HG02642 (cell line): ENCODE data around the gene SMYD3.
"Not testable (repeated sequence)": the region's sequence is repeated elsewhere in the genome, so short reads cannot be mapped to it uniquely, and the experiment has no call there.

Experiments used
- ATAC-seq: cut with Tn5 transposase; IDR thresholded peaks from one replicate; pipeline ENCODE4 v1.9.1; 2021; ENCODE audit warnings: mild to moderate bottlenecking; ENCODE audit not compliant: unreplicated experiment, poor library complexity

SMYD3 gene

DNA sequence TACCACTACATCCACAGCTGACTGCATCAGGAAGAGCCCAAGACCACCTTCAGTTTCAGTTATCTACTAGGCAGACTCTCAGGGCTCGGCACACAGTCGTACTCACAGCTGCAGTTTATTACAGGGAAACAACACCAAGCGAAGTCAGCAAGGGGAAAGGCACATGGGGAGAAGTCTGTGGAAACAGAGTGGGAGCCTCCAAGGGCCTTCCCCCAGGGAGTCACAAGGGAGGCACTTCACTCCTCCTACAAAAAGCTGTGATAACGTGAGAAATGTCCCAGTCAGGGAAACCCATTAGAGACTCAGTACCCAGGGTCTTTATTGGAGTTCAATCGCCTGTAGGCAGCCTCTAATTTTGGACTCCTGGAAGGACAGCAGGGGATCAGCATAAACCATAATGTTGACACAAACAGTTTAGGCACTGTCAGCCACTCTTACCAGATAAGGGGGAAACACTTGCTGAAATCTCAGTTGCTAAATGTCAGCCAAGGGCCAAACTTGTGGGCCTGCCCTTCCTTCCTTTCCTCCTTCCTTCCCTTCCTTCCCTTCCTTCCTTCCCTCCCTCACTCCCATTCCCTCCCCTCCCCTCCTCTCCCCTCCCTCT lies 444.0 kb downstream of the SMYD3 start:
- no peak for ATAC-seq

DNA sequence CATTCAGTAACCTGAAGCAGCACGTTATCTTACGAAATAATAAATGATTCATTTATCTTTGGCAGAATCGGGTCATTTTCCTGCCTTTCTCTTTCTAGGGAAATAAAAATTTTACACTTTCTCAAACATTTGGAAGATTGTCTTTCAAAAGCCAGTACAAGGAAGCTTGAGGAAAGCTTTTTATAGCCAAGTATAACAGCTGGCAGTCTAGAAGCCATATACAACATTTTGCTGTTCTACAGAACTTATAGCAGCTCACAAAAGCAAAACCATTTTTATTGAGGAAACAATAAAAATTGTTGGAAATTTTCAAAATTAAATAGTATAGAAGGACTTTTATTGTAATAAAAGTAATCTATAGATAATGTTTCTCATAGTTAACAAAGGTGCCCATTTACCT lies 448.6 kb downstream of the SMYD3 start:
- ATAC-seq: no peak

DNA sequence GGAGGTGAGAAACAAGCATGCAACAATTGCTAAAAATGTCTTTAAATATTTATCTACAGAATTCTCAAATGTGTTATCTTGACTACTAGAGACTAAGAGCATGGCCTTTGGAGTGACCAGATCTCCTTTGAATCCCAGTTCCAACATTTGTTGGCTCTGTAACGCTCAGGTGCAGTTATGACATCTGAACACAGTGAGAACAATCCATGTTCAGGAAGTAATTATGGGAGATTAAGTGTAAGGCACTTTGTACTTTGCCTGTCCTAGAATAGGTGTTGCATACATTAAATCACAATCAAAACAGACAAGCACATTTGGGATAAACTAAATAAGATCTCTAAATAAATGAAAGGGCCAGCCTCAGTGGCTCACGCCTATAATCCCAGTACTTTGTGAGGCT lies 454.5 kb downstream of the SMYD3 start:
- ATAC-seq: no peak

DNA sequence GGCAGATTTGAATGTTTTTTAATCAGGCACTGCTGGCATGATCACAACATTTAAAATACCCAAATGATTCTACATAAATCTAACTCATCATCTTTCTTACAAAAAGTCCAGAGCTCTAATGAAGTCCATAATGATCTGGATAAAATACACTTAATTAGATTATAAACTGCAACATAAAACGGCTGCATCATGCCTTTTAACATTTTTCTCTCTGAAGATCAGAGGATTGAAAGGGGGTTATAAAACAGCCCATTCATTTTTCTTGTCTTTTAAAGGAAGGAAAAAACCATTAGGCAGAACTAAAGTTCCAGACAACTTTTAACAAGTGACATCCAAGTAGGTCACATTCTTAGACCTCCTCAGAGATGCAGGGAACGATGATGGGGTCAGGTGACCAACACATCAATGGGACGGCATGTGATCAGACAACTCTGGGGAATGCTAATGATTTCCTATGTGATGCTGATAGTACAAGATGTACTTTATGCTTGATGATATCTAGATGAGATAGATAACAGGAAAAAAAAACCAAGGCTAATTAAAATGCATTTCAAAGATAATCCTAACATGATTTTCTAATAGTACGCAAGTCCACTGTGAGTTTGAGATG lies 455.1 kb downstream of the SMYD3 start:
- no peak for ATAC-seq

DNA sequence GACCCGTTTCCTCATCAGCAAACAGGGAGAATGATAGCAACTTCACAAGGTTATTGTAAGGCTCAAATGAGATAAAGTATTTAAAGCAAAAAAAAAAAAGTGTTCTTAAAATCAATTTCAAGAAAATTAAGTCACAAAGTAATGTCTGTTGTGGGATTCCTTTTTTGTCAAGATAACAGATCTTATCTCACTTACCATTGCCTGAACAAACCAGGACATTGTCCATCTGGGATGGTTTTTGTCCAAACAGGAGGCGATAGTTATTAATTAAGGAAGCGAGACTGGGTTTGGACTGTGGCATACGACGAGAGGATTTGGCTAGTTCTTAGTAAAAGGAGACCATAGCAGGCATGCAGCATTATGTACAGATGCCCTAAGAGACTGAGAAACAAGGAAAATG lies 458.4 kb downstream of the SMYD3 start:
- no peak for ATAC-seq

DNA sequence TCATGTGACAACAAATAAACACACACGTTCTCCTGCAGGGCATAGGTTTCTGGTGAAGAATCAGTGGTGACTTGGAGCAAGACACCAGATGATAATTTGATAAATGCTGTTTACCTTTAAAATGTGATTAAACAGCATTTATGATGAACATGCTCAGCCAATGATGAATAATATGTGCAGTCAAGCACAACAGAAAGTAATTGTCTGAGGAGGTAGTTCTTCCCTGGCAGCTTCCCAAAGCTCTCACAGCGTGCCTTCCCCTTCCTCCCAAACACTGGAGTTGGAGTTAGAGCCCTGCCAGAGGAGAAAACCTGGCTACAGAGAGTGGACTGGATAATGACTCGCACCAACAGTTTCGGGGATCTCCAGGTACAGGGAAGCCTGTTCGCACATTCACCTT lies 463.5 kb downstream of the SMYD3 start:
- ATAC-seq: no peak

DNA sequence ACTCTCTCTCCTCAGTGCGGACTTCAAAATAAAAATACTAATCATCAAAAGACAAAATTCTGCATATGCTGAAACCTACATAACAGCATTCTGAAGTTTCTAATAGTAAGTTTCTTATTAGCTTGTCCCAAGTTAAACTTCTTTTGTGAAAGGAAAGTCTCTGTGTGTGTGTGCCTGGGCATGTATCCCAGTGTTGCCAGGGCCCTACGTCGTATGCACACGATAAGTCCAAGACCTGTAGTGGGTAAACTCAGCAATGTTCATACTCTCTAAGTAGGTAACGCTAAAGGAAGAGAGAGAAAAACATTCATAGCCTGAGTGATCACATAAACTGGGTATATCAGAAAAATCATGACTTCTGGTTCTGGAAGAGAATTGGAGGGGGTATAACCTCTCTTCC lies 465.7 kb downstream of the SMYD3 start:
- no peak for ATAC-seq

DNA sequence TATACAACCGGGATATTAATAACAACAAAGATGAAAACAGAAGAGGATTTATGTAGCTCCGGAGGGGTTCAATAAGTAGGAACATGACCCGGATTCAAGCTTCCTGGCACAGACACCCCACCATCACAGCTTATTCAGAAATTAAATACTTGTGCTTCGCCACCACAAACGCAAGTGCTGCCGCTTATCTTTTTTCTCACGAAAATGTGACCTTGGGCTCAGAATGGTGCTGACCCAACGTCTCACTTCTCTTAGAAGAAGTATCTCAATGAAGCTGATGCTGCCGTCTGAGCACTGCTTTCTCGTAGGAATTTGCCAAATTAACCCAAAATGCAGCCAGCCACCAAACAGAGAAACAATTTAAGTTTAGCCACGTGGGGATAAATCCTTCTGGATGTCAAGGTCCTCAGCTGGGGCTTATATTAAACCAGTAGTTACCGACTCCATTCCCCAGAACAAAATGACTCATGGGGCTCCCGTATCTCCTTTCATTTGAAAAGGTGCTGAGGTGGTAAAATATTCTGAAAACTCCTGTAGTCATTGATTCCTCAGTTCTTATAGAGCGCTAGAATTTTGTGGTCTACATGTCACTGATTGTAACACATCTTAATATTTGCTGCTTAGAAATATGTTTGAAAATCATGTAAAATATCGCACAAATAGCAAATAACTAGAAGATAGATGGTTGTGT lies 466.7 kb downstream of the SMYD3 start:
- ATAC-seq: no peak

DNA sequence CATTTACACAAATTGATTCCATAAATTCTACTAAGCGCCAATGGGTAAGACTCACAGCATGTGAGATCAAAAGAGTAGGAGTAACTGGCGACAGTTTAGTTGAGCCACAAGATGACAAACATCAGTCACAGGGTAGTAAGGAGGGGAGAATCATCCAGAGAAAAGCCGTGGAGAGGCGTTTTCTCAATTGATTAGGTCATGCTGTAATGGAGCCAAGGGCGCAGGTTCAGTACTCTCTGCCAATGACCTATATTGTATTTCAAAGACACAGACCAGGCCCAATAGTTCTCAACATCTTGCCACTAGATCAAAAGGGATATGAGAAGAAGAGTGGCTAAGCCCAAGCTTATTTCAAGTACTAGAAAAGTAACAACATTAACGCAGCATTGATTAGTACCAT lies 467.5 kb downstream of the SMYD3 start:
- no peak for ATAC-seq

DNA sequence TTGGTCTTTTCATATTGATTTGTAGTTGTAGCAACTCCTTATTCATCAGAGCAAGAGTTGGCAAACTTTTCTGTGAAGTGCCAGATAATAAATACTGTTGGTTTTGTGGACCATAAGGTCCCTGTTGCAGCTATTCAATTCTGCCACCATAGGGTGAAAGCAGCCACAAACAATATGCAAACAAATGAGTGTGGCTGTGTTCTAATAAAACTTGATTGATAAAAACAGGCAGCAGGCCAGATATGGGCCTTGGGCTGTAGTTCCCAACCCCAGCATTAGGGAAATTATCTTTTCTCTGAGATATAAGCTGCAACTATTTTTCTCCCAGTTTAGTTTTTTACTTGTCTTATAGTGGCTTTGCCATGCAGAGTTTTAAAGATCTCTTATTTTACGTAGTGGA lies 469.2 kb downstream of the SMYD3 start:
- ATAC-seq: no peak

DNA sequence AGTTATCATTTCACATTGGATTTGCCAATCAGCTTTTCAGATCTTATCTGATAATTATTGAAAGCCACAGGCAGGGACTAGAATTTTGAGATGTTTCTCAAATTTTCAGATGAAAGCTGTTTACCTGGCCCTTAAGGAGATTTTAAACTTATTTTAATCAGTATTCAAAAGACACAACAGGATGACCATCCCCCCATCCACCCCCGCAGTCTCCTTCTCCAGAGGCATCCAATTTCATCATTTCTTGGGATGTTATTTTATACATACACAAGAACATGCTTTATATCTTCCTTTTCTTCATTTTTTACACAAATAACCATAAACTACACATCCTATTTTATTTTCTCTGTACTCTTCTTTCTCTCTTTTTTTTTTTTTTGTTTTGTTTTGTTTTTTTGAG lies 470.9 kb downstream of the SMYD3 start:
- ATAC-seq: no peak

DNA sequence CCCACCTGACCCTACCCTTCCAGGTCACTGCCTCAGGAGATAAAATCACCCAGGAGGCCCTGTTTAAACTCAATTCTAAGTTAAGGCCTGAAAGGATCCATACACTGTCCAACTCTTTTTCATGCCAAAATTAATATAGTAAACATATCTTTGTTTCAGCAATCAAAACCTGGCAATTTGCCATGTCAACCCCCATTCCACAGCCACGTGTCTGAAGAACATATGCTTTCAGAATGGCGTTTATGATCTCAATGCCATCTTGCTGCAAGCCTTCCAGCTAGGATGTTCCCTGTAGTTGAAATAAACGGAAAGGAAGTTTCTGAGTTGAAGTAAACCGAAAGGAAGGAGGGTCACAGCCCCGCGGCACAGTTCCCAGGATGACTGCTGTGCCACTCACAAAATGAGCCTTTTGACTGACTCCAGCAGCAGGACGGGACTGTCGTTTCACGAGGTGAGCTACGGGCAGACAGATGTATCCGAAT lies 472.0 kb downstream of the SMYD3 start:
- ATAC-seq: no peak

DNA sequence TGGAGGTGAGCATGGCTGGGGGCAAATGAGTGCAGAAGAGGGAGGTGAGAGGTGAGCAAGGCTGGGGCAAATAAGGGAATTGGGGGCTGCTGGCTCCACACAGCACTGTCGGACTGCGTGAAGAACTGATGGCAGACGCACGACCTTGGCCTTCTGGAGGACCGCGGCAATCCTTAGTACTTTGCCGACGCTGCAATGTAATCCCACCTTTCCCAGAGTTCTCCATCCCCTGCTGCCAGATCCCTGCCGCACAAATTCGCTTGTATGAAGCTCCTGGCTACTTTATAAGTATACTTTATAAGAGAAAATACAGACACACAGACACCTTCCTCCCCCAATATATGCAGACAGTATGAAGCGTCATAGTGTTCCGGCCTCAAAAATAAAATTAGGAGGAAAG lies 472.4 kb downstream of the SMYD3 start:
- no peak for ATAC-seq

DNA sequence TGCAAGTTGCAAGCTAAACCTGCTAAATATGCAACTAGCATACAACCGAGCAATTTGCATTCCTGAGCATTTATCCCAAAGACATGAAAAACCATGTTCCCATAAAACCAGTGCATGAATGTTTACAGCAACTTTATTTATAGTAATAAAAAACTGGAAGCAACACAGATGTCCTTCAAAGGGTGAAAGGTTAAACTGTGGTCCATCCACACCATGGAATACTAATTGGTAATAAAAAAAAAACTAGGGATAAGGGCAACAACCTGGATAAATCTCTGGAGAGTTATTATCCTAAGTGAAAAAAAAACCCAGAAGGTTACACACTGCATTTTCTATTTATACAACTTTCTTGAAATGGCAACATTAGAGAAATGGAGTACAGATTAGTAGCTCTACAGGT lies 474.1 kb downstream of the SMYD3 start:
- ATAC-seq: no peak

DNA sequence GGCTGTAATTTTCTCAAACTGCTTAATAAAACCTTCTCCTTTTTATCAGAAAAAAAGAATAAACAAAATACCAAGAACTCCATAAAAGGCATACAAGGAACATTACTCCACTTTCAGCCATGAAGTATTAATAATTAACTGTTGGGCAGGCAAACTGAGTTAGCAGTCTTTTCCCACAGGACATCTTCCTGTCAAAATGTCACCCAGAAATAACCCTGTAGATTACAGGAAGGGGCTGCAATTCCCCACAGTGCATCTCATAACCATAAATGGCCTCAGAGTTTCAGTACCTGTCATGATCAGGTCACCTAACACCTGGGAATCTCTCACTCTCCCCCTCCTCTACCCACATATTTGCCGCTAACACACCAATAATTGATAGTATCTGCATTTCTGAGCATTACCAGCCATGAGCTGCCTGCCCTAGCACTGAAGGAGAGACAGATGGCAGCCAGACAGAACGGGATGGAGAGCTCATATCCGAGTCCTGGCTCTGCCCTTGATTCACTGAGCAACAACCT lies 475.0 kb downstream of the SMYD3 start:
- no peak for ATAC-seq

DNA sequence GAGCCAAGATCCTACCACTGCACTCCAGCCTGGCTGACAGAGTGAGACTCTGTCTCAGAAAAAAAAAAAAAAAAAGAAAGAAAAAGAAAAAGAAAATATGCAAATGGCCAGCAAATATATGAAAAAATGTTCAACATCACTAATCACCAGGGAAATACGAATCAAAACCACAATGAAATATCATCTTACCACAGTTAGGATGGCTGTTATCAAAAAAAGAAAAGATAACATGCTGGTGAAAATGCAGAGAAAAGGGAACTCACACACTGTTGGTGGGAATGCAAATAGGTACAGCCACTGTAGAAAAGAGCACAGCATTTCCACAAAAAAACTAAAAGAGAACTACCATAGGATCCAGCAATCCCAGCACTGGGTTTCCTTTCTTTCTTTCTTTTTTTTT lies 477.5 kb downstream of the SMYD3 start:
- ATAC-seq: no peak

DNA sequence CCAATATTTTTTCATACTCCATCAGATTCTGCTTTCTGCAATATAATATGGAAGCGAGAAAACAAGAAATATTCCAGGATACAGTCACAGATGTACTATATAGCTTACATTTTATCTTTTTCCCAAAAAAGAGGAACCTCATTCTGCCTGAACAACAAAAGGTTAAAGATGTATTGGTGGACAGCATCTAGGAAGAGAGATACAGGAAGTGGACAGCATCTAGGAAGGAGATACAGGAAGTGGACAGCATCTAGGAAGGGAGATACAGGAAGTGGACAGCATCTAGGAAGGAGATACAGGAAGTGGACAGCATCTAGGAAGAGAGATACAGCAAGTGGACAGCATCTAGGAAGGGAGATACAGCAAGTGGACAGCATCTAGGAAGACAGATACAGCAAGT lies 483.0 kb downstream of the SMYD3 start:
- not testable (repeated sequence) for ATAC-seq

DNA sequence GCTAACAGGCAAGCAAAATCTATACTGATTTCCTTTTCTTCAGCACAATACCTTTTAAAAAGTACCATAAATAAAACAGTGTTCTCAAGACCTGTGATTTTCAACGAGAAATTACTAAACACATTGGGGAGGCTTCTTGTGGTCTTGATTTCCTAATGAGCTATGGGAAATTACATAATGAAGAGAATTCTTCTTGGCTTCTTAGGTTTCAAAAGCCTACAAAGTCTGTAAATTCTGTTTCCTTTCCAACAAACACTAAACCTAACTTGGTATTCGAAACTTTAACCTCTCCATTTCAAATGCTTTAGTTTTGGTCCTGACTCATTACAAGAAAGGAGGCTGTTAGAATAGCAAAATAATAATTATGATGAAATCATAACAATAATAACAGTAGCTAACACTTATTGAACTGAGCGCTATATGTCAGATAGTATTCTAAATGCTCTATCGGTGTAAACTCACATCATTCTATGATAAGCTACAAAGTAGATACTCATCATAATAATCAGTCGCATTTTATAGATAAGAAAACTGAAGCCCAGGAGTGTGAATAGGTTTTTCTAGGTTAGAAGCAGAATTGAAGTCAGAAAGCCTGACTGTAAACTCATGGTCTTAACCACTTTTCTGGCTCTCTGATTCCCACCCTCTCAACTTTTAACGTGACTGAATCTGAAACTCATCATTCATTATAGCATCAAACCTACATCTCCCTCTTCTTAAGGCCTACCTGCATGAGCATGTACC lies 486.7 kb downstream of the SMYD3 start:
- no peak for ATAC-seq

DNA sequence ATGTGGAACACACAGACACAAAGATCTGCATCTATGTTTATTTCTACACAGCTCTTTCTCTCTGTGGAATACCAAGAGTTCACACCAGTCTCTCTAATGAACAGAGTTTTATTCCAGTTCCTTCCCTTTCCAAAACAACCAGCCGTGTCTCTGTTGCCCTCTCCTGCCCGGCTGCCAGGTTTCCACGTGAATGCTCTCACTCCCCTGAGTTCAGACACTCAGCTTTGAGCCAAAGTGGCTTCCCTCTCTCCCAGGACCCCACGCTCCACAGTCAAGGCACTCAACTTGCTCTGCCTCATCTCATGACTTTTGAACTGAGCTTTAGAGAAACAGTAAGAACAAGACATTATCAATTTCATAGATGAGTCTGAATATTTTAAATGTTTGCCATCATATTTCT lies 488.9 kb downstream of the SMYD3 start:
- ATAC-seq: no peak

DNA sequence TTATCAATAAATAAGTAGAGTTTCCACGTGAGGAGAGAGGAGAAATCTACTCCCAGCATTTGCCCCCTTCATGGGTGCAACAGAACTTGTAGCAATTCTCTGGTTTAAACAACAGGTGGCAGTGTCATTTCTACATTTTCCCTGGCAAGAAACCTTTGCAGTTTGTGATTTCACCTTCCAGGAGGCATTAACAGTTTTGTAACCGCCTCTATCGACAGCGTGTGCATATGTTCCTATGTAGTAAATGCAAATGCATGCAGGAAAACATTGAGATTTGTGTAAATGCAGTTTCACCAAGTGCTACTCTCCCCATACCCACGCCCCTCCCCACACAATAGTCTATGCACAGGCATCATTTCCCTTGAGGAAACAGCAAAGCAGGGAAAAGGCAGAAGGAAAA lies 494.7 kb downstream of the SMYD3 start:
- no peak for ATAC-seq

DNA sequence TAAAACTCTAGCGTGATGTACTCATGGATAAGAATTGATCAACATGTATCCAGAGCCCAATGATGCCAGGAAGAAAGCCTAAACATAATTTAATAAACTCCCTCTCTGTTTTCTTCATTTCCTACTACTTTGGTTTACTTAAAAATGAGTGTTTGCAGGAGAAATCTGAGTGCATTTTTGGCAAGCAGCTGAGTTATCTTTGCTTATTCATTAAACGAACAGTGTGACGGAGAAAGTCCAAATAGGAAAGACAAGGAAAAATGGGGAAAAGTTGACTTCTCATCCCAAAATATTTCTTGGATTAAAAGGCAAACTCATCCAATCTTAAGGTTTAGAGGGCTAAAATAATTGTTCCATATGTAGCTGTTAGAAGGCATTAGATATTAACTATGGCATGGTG lies 496.7 kb downstream of the SMYD3 start:
- ATAC-seq: no peak
